Breast epithelium (tissue), 3 donors: ENCODE measurements around the gene ZFR2.

Experiments used
- CTCF ChIP-seq, 3 donors: fragments of 450-650 bp; IDR thresholded peaks; one replicate each; pipeline ENCODE4 v1.5.1; 2016 to 2017; ENCODE audit warnings: antibody characterized with exemption in 3 of 3, mild to moderate bottlenecking in 3 of 3, moderate library complexity in 3 of 3
- POLR2A ChIP-seq: fragments of 450-650 bp; IDR thresholded peaks from one replicate; pipeline ENCODE4 v1.6.1; 2016; ENCODE audit warnings: antibody characterized with exemption, mild to moderate bottlenecking, moderate library complexity

GRCh38 chr19:3833578-3834348, 35.1 kb downstream of the ZFR2 start:
- TF ChIP-seq POLR2A (no peak), CTCF (IDR thresholded peaks at IDR 0.05) (no peak)
